SW 1271 (cell line): Measurements from ENCODE around the gene KCTD5.
A peak's percentile ranks its signal among the peaks of the same experiment; 100 is the strongest.

Experiments used
- DNase-seq, 2 experiments: peaks; one replicate each; lab custom pipeline; 2025; lab: John Stamatoyannopoulos, UW

Gene KCTD5

GRCh38 chr16:2752035-2752849 lies 69.9 kb downstream of the KCTD5 start, which contains the start of gene SRRM2:
TSS of gene SRRM2 (plus strand) at chr16:2752638. CDS start at chr16:2756365, 3,727 bp downstream.
- DNase-seq, result peak; percentile 86 to 91

DNA sequence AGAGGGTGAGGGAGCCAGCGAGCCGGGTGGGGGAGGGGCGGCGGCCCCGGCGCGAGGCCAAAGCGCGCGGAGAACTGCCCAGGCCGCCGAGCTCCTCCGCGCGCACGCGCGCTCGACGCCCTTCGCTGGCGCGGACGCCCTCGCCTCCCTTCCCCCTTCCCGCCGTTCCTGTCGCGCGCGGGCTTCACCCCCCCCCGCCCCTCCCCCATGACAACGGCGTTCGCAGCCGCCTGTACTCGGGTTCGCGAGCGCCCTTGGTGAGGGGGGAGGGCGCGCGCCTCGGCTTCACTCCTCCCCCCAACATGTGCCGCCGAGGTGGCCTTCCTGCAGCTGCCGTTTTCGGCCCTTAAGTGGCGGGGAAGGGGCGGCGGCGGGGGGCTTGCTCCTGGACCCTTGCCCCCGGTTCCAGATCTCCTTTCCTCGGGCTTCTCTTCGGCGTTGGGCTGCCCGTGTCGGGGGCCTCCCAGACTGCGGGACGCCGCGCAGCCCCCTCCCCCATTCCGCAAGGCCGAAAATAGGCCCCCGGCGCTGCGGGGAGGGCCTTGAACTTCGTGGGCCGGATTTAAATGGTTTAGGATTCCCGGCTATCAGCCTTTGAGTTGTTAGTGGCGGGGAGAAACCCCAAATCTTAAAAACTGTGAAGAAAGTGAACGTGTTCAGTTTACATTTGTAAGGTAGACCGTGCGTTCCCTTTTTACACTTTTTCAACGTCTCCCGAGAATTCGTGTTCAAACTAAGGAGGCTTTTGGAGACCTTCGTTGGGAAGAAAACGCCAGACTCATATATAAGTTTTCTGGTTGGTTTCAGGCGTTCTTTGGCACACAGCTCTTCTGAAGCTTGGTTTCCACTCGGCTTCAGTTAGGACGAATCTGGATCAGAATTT lies 70.8 kb downstream of the KCTD5 start:
- DNase-seq, result peak; percentile 33 to 54

GRCh38 chr16:2753733-2754020 lies 71.4 kb downstream of the KCTD5 start:
- no peak for DNase-seq

DNA sequence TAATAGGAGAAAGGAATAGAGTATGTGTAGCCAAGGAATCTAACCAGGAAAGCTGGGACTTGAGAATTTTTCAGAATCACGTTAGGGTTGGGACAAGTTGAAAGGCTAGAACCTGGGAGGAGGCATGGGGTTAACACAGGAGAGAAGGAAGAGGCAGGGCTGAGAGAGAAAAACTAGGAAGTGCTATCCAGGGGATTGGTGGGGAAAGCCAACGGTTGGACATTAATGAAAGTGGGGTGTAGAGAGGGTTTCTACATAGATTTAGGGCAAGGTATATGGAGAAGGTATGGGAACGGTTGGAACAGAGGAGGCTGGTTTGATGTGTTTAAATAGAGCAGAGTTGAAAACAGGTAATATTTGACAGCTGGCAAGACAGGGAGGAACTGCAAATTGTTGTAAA lies 72.8 kb downstream of the KCTD5 start:
- no peak for DNase-seq

DNA sequence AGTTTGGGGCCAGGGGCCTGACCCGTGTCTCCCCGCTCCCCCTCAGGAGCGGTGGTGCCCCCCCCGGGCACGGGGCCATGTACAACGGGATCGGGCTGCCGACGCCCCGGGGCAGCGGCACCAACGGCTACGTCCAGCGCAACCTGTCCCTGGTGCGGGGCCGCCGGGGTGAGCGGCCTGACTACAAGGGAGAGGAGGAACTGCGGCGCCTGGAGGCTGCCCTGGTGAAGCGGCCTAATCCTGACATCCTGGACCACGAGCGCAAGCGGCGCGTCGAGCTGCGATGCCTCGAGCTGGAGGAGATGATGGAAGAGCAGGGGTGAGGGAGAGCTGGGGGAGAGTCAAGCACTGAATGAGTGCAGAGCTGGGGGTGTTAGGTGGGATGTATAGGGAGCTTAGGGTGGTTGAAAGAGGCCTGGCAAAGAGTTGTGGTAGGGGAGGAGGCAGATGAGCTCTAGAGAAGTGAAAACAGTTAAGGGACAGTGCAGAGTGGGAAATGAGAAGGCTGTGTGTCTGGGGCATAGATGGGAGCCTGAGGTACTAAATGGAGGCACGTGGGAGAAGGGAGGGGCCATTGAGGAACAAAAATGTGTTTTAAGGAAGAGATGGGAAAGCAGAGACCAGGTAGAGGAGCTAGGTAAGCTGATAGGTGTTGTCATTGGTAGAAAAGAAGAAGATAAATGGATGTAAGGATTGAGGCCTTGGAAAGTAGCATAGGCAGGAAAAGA lies 74.1 kb downstream of the KCTD5 start:
- DNase-seq, result no peak

- DNase-seq, result no peak
These were observed 75.0 kb downstream of the KCTD5 start for GRCh38 chr16:2757344-2757743.
